Activated CD4-positive, alpha-beta memory T cell treated with anti-CD3 and anti-CD28 coated beads, Interleukin-2, amount 10 ng/mL, durations not matched to agents 7 days and 5 days (primary cell): ENCODE data around the gene RNU1-2. TPM values are rescaled to one million over a fixed set of nuclear protein-coding genes. Genes with fewer than 3 reads are reported as not detected.
"Not testable (repeated sequence)": the region's sequence is repeated elsewhere in the genome, so short reads cannot be mapped to it uniquely, and the experiment has no call there.

Experiments
- CTCF ChIA-PET: fragments of 350-600 bp; sonication (Branson Sonifier 250); formaldehyde crosslinking; loops from one replicate; lab custom pipeline; 2021; ENCODE audit warnings: antibody characterized with exemption, inconsistent platforms; lab: Charles Lee
- POLR2A ChIA-PET: fragments of 350-600 bp; sonication (Branson Sonifier 250); formaldehyde crosslinking; loops from one replicate; lab custom pipeline; 2021; ENCODE audit warnings: antibody characterized with exemption; lab: Charles Lee
- DNase-seq: peaks from one replicate; pipeline ENCODE4 v3.0.0-alpha.2; 2020
- H3K27ac Mint-ChIP-seq: one replicate; pipeline ENCODE4 v1.8.0; 2021; ENCODE audit warnings: mild to moderate bottlenecking, mixed read lengths
- H3K27me3 Mint-ChIP-seq: one replicate; pipeline ENCODE4 v1.8.0; 2021; ENCODE audit warnings: mixed read lengths
- H3K36me3 Mint-ChIP-seq: one replicate; pipeline ENCODE4 v1.8.0; 2021; ENCODE audit warnings: low read depth, mixed read lengths
- H3K4me1 Mint-ChIP-seq: one replicate; pipeline ENCODE4 v1.8.0; 2021; ENCODE audit warnings: mixed read lengths
- H3K4me3 Mint-ChIP-seq: one replicate; pipeline ENCODE4 v1.8.0; 2021; ENCODE audit warnings: mild to moderate bottlenecking, mixed read lengths
- H3K9me3 Mint-ChIP-seq: one replicate; pipeline ENCODE4 v1.8.0; 2021; ENCODE audit warnings: mixed read lengths
- total RNA-seq, 2 experiments: library from RNA; stranded (reverse); gene quantifications; one replicate each; pipeline ENCODE4 v1.2.3, GENCODE V29; 2021

The RNU1-2 gene
- total RNA-seq, 2 experiments from 2014 or later, result 1,570 to 1,691 TPM

GRCh38 chr1:16873076-16873879 is 22.5 kb upstream of the RNU1-2 start:
- H3K27ac Mint-ChIP-seq, CTCF ChIA-PET, H3K4me3 Mint-ChIP-seq, H3K4me1 Mint-ChIP-seq, H3K36me3 Mint-ChIP-seq, POLR2A ChIA-PET, DNase-seq, H3K9me3 Mint-ChIP-seq: not testable (repeated sequence)
- peaks cover 50% of the 10 kb centered on the region for H3K27me3 Mint-ChIP-seq

- CTCF ChIA-PET, H3K36me3 Mint-ChIP-seq, H3K4me1 Mint-ChIP-seq, H3K27ac Mint-ChIP-seq, H3K9me3 Mint-ChIP-seq, POLR2A ChIA-PET, DNase-seq, H3K4me3 Mint-ChIP-seq: not testable (repeated sequence)
- H3K27me3 Mint-ChIP-seq, result peaks cover 55% of the 10 kb centered on the region
Measured at GRCh38 chr1:16874968-16875765, 20.6 kb upstream of the RNU1-2 start.

DNA sequence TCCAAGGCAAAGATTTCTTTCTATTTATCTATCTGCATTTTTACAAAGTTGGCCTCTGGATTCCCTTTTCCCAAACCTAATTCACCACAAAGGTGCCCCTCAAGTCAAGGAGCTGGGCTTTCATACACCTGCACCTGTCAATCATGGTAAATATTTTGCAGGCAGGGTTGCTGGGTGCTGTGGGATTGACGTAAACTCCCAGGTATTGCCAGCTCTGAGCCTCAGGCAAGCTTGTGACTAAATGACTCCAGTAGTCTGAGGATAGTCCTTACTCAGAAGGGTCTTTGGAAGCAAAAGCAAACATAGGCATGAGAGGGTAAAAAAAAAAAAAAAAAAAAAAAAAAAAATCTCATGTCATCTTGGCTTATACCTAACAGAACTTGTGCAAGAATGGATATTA is 14.0 kb upstream of the RNU1-2 start:
- POLR2A ChIA-PET, H3K36me3 Mint-ChIP-seq, H3K4me3 Mint-ChIP-seq, H3K9me3 Mint-ChIP-seq, DNase-seq, H3K27ac Mint-ChIP-seq, H3K4me1 Mint-ChIP-seq: not testable (repeated sequence)
- CTCF ChIA-PET, result interaction anchor here (0.7 kb wide), 1 partner anchor 688 kb away, joined by 3 read pairs; no protein-coding TSS in a partner anchor
- peaks cover 63% of the 10 kb centered on the region for H3K27me3 Mint-ChIP-seq

- Mint-ChIP-seq H3K27ac (no peak overlapping the region), H3K36me3 (no peaks in the 10 kb centered on the region), H3K27me3 (peaks cover 71% of the 10 kb centered on the region), H3K9me3 (no peaks in the 10 kb centered on the region), H3K4me1 (no peaks in the 10 kb centered on the region), H3K4me3 (no peak overlapping the region)
- CTCF ChIA-PET, result no interaction called here
- POLR2A ChIA-PET, result interaction anchor here (2.3 kb wide), 1 partner anchor 22 kb away, joined by 7 read pairs; no protein-coding TSS in a partner anchor
- DNase-seq, result no peak
Measured at GRCh38 chr1:16882986-16883385, 12.8 kb upstream of the RNU1-2 start.

DNA sequence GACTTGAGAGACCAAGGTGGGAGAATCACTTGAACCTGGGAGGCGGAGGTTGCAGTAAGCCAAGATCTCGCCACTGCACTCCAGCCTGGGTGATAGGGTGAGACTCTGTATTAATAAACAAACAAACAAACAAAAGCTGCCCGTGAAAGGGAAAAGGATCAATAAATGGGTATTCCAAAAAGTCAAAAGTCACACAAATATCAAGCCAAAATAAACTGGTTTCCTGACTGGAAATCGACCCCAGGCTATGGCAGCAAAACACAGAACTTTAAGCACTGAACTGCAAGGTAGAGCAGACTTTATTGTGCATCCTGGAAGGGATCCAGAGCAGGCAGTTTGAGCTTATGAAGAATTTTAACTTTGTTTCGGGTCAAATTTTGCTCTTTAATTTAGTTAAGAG is 11.3 kb upstream of the RNU1-2 start:
- H3K4me3 Mint-ChIP-seq, H3K9me3 Mint-ChIP-seq, H3K4me1 Mint-ChIP-seq, H3K36me3 Mint-ChIP-seq, DNase-seq, H3K27ac Mint-ChIP-seq, CTCF ChIA-PET: not testable (repeated sequence)
- POLR2A ChIA-PET, result interaction anchor here (2.3 kb wide), 1 partner anchor 20 kb away, joined by 7 read pairs; no protein-coding TSS in a partner anchor
- H3K27me3 Mint-ChIP-seq, result peaks cover 78% of the 10 kb centered on the region

GRCh38 chr1:16886860-16887605 is 8.7 kb upstream of the RNU1-2 start:
- DNase-seq, result no peak
- no peak overlapping the region for H3K27ac Mint-ChIP-seq
- peaks cover 16% of the 10 kb centered on the region for H3K4me1 Mint-ChIP-seq
- no peak overlapping the region for H3K4me3 Mint-ChIP-seq
- H3K27me3 Mint-ChIP-seq, result peaks cover 83% of the 10 kb centered on the region
- H3K9me3 Mint-ChIP-seq, result no peaks in the 10 kb centered on the region
- H3K36me3 Mint-ChIP-seq, result no peaks in the 10 kb centered on the region
- ChIA-PET CTCF (interaction anchor here (1.3 to 1.6 kb wide), 2 partner anchors 74 to 266 kb away, joined by 3 to 4 read pairs; no protein-coding TSS in a partner anchor), POLR2A (interaction anchor here (1.0 to 8.4 kb wide), 3 partner anchors 10 to 373 kb away, joined by 3 to 75 read pairs (median 8); partner anchors contain the start of gene RNU1-1)

- POLR2A ChIA-PET, result interaction anchor here (1.1 to 8.4 kb wide), 3 partner anchors 15 to 375 kb away, joined by 7 to 75 read pairs (median 8); partner anchors contain the start of gene RNU1-1
- peak; percentile 46 for DNase-seq
- Mint-ChIP-seq H3K27ac (peak overlapping the region; percentile 25), H3K4me3 (peak overlapping the region; percentile 78), H3K27me3 (peaks cover 76% of the 10 kb centered on the region), H3K36me3 (no peaks in the 10 kb centered on the region), H3K4me1 (peaks cover 16% of the 10 kb centered on the region), H3K9me3 (no peaks in the 10 kb centered on the region)
- CTCF ChIA-PET, result interaction anchor here (0.9 kb wide), 1 partner anchor 268 kb away, joined by 3 read pairs; no protein-coding TSS in a partner anchor
Measured at GRCh38 chr1:16888860-16889816, 6.6 kb upstream of the RNU1-2 start.

GRCh38 chr1:16890539-16891021 is 5.2 kb upstream of the RNU1-2 start:
- DNase-seq, H3K27ac Mint-ChIP-seq, H3K4me3 Mint-ChIP-seq, H3K36me3 Mint-ChIP-seq, H3K9me3 Mint-ChIP-seq: not testable (repeated sequence)
- POLR2A ChIA-PET, result interaction anchor here (8.4 kb wide), 1 partner anchor 14 kb away, joined by 75 read pairs; no protein-coding TSS in a partner anchor
- peaks cover 71% of the 10 kb centered on the region for H3K27me3 Mint-ChIP-seq
- H3K4me1 Mint-ChIP-seq, result peaks cover 25% of the 10 kb centered on the region
- CTCF ChIA-PET, result interaction anchor here (0.7 to 0.8 kb wide), 2 partner anchors 183 to 371 kb away, joined by 3 to 4 read pairs; no protein-coding TSS in a partner anchor

DNA sequence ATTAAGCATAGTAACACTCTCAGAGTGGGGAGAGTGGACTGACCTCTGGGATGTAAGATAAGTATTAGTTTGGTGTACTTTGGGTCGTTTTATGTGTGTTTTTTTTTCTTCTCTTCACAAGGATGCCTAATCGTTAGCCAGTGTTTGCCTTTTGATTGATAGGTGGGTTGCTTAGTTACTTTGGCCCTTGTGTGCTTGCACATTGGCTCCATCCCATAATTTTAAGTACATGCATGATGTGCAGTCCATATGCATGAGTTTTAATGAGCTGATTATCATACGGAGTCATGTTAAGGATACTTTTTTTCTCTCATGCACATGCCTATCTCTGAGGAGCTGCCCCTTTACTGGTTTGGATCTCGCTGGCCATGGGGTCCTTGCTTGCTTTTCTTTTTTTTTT is 4.7 kb upstream of the RNU1-2 start:
- Mint-ChIP-seq H3K4me1 (peaks cover 26% of the 10 kb centered on the region), H3K27me3 (peaks cover 66% of the 10 kb centered on the region)
- not testable (repeated sequence) for H3K4me3 Mint-ChIP-seq, H3K36me3 Mint-ChIP-seq, H3K27ac Mint-ChIP-seq, DNase-seq, H3K9me3 Mint-ChIP-seq
- ChIA-PET POLR2A (interaction anchor here (8.4 kb wide), 1 partner anchor 13 kb away, joined by 75 read pairs; no protein-coding TSS in a partner anchor), CTCF (interaction anchor here (0.7 to 0.8 kb wide), 2 partner anchors 183 to 371 kb away, joined by 3 to 4 read pairs; no protein-coding TSS in a partner anchor)

DNA sequence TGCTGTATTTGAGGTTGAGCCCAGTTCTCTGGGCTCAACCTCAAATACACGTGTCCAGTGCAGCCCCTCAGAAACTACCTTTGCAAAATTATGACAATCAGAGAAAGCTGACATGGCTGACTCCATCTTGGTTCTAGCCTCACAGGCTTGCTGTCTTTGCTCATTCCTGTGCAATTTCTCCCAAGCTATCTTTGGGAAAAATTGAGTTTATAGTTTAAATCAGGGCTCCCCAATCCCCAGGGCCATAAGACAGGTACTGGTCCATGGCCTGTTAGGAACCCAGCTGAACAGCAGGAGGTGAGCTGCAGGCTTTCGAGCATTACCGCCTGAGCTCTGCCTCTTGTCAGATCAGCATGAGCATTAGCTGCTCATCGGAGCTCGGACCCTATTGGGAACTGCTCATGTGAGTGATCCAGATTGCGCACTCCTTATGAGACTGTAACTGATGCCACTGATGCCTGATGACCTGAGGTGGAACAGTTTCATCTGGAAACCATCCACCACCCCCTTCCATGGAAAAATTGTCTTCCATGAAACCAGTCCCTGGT is 2.7 kb upstream of the RNU1-2 start:
- Mint-ChIP-seq H3K4me1 (peaks cover 40% of the 10 kb centered on the region), H3K27me3 (peaks cover 49% of the 10 kb centered on the region)
- DNase-seq, H3K27ac Mint-ChIP-seq, H3K9me3 Mint-ChIP-seq, H3K4me3 Mint-ChIP-seq, H3K36me3 Mint-ChIP-seq: not testable (repeated sequence)
- POLR2A ChIA-PET, result interaction anchor here (0.8 to 8.4 kb wide), 3 partner anchors 11 to 379 kb away, joined by 3 to 75 read pairs (median 7); partner anchors contain the start of gene RNU1-1
- CTCF ChIA-PET, result interaction anchor here (0.6 to 1.3 kb wide), 2 partner anchors 10 to 703 kb away, joined by 3 to 4 read pairs; no protein-coding TSS in a partner anchor

GRCh38 chr1:16893796-16894195 is 2.0 kb upstream of the RNU1-2 start:
- peaks cover 39% of the 10 kb centered on the region for H3K4me1 Mint-ChIP-seq
- DNase-seq, H3K9me3 Mint-ChIP-seq, H3K36me3 Mint-ChIP-seq, H3K27ac Mint-ChIP-seq, H3K4me3 Mint-ChIP-seq, CTCF ChIA-PET: not testable (repeated sequence)
- POLR2A ChIA-PET, result interaction anchor here (1.7 to 8.4 kb wide), 2 partner anchors 11 to 380 kb away, joined by 7 to 75 read pairs; partner anchors contain the start of gene RNU1-1
- peaks cover 42% of the 10 kb centered on the region for H3K27me3 Mint-ChIP-seq
